ENCODE data around the gene PRKAR2B.
"Not testable (repeated sequence)": the region's sequence is repeated elsewhere in the genome, so short reads cannot be mapped to it uniquely, and the experiment has no call there.

Gene PRKAR2B

GRCh38 chr7:107154826-107155225 lies 110.3 kb downstream of the PRKAR2B start:
- TF ChIP-seq CTCF (IDR thresholded peaks at IDR 0.05; ENCODE audit: control insufficient read depth, extremely low read depth, insufficient read depth), result no peak
- no peak for DNase-seq (ENCODE audit: low read depth)
- no peak overlapping the region for H3K4me3 ChIP-seq (ENCODE audit: low read depth, low read length)

- not testable (repeated sequence) for DNase-seq (ENCODE audit: low read depth)
Observed at GRCh38 chr7:107155726-107156125, 111.2 kb downstream of the PRKAR2B start.

GRCh38 chr7:107157091-107157490 lies 112.6 kb downstream of the PRKAR2B start:
- H3K4me3 ChIP-seq (ENCODE audit: low read depth, low read length), result no peak overlapping the region
- TF ChIP-seq CTCF (IDR thresholded peaks at IDR 0.05; ENCODE audit: control insufficient read depth, extremely low read depth, insufficient read depth), result no peak
- no peak for DNase-seq (ENCODE audit: low read depth)

More at GRCh38 chr7:107155726-107156125, 111.2 kb downstream of the PRKAR2B start:
- H3K4me3 ChIP-seq (ENCODE audit: low read depth, low read length), result not testable (repeated sequence)

- TF ChIP-seq CTCF (IDR thresholded peaks at IDR 0.05; ENCODE audit: control insufficient read depth, extremely low read depth, insufficient read depth), result no peak
- no peak for DNase-seq (ENCODE audit: low read depth)
- no peak overlapping the region for H3K4me3 ChIP-seq (ENCODE audit: low read depth, low read length)
Observed at GRCh38 chr7:107158028-107158427, 113.5 kb downstream of the PRKAR2B start.

GRCh38 chr7:107160389-107160788 lies 115.9 kb downstream of the PRKAR2B start:
- no peak for DNase-seq (ENCODE audit: low read depth)
- TF ChIP-seq CTCF (IDR thresholded peaks at IDR 0.05; ENCODE audit: control insufficient read depth, extremely low read depth, insufficient read depth), result no peak
- no peak overlapping the region for H3K4me3 ChIP-seq (ENCODE audit: low read depth, low read length)

GRCh38 chr7:107161415-107161814 lies 116.9 kb downstream of the PRKAR2B start:
- no peak for DNase-seq (ENCODE audit: low read depth)
- no peak overlapping the region for H3K4me3 ChIP-seq (ENCODE audit: low read depth, low read length)
- TF ChIP-seq CTCF (IDR thresholded peaks at IDR 0.05; ENCODE audit: control insufficient read depth, extremely low read depth, insufficient read depth), result no peak

GRCh38 chr7:107162475-107162874 lies 118.0 kb downstream of the PRKAR2B start:
- H3K4me3 ChIP-seq (ENCODE audit: low read depth, low read length), result no peak overlapping the region
- no peak for DNase-seq (ENCODE audit: low read depth)
- no peak for TF ChIP-seq CTCF (IDR thresholded peaks at IDR 0.05; ENCODE audit: control insufficient read depth, extremely low read depth, insufficient read depth)

Data from LNCaP clone FGC (cell line).